CD4-positive, alpha-beta T cell (primary cell): Measurements from ENCODE around the gene EXD3. TPM values are rescaled to one million over a fixed set of nuclear protein-coding genes. Genes with fewer than 3 reads are reported as not detected.

Source experiments
- ATAC-seq: fragments of 200-7000 bp; cut with Tn5 transposase; one replicate; pipeline ENCODE4 v1.10.0; 2022; ENCODE audit warnings: mild to moderate bottlenecking; ENCODE audit not compliant: poor library complexity
- CTCF ChIA-PET: fragments of 350-600 bp; sonication (Branson Sonifier 250); formaldehyde crosslinking; loops from one replicate; lab custom pipeline; 2021; ENCODE audit warnings: antibody characterized with exemption, inconsistent platforms; lab: Charles Lee
- POLR2A ChIA-PET: fragments of 350-600 bp; sonication (Branson Sonifier 250); formaldehyde crosslinking; loops from one replicate; lab custom pipeline; 2021; ENCODE audit warnings: antibody characterized with exemption, inconsistent platforms; lab: Charles Lee
- DNase-seq, 14 experiments: peaks; one replicate each; pipeline ENCODE4 v3.0.0-alpha.2; 2013 to 2020; ENCODE audit warnings: mixed read lengths in 2 of 14
- H3K27ac ChIP-seq, 2 donors: one replicate each; pipeline versions ENCODE4 v1.5.1 to v1.7.0; 2013; ENCODE audit warnings: low read length in 2 of 2, low read depth in 1 of 2, mild to moderate bottlenecking in 1 of 2
- H3K27me3 ChIP-seq, 2 experiments: 1 replicate in 1 of 2; 2 replicates in 1 of 2; pipeline versions ENCODE4 v1.6.1 to v1.7.0; 2013; ENCODE audit warnings: low read length in 2 of 2, control low read depth in 1 of 2, mild to moderate bottlenecking in 1 of 2, moderate library complexity in 1 of 2; ENCODE audit not compliant: insufficient read depth in 2 of 2, control insufficient read depth in 1 of 2
- H3K36me3 ChIP-seq: one replicate; pipeline ENCODE4 v1.6.1; 2013; ENCODE audit warnings: low read length, control low read depth; ENCODE audit not compliant: insufficient read depth
- H3K4me1 ChIP-seq: one replicate; pipeline ENCODE4 v1.6.1; 2013; ENCODE audit warnings: low read length, control low read depth; ENCODE audit not compliant: insufficient read depth
- H3K4me3 ChIP-seq: one replicate; pipeline ENCODE4 v1.5.1; 2013; ENCODE audit warnings: mild to moderate bottlenecking, low read length, moderate library complexity
- H3K9me3 ChIP-seq, 2 experiments: 1 replicate in 1 of 2; 2 replicates in 1 of 2; pipeline versions ENCODE4 v1.6.1 to v1.7.0; 2013; ENCODE audit warnings: low read length in 2 of 2, mild to moderate bottlenecking in 2 of 2, control low read depth in 1 of 2, moderate library complexity in 1 of 2; ENCODE audit not compliant: control insufficient read depth in 1 of 2, insufficient read depth in 1 of 2
- H3K27ac Mint-ChIP-seq: one replicate; pipeline ENCODE4 v1.8.0; 2020; ENCODE audit warnings: mixed read lengths
- H3K27me3 Mint-ChIP-seq: one replicate; pipeline ENCODE4 v1.8.0; 2021; ENCODE audit warnings: mixed read lengths
- H3K36me3 Mint-ChIP-seq: one replicate; pipeline ENCODE4 v1.8.0; 2021; ENCODE audit warnings: low read depth, mixed read lengths
- H3K4me1 Mint-ChIP-seq: one replicate; pipeline ENCODE4 v1.8.0; 2021; ENCODE audit warnings: low read depth, mixed read lengths
- H3K4me3 Mint-ChIP-seq: one replicate; pipeline ENCODE4 v1.8.0; 2020; ENCODE audit warnings: mild to moderate bottlenecking, mixed read lengths
- H3K9me3 Mint-ChIP-seq: one replicate; pipeline ENCODE4 v1.8.0; 2020; ENCODE audit warnings: mixed read lengths
- CTCF ChIP-seq: fragments of 200-600 bp; IDR thresholded peaks from one replicate; pipeline ENCODE4 v1.8.0; 2022; ENCODE audit warnings: antibody characterized with exemption, mild to moderate bottlenecking
- intact Hi-C, 2 experiments: fragments of 100-400 bp; cut with DNase I in 1 of 2; cut with micrococcal nuclease in 1 of 2; formaldehyde crosslinking; loops; one replicate each; pipeline versions ENCODE4 v1.15.1 to v1.9.0; 2023 to 2025; cut with DNase I, micrococcal nuclease
- total RNA-seq, 174 experiments: library from RNA in 2 of 174; stranded (reverse) in 2 of 174; gene quantifications; one replicate each; pipeline ENCODE4 v1.2.3 and lab custom pipeline; 2021 to 2026

Gene EXD3
- total RNA-seq, 2 experiments from 2014 or later, result 14.9 to 16.9 TPM

- POLR2A ChIA-PET, result no interaction called here
Measured at GRCh38 chr9:137359850-137360249, 63.1 kb downstream of the EXD3 start.

DNA sequence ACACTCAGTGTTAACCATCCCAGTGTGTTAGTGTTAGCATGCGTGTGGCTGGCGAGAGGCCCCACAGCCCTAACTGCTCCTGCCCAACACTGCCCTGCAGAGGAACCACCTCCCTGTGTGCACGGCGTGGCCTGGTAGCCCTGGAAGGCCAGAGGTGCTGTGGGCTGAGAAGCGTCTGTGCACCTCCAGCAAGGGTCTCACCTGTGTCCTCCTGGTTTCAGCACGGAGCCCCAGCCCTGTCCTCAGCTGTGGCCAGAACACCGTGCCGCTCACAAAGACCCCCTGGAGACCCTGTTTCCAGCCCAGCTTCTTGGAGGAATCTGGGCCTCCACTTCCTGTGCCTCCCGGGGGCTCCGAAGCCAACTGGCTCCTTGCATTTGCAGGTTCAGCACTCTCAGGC is 64.8 kb downstream of the EXD3 start:
- Histone ChIP-seq H3K27ac (no peak overlapping the region), H3K4me1 (no peaks in the 10 kb centered on the region), H3K4me3 (no peak overlapping the region), H3K9me3 (peaks cover 8 to 57% of the 10 kb centered on the region in 2 experiments), H3K36me3 (no peaks in the 10 kb centered on the region), H3K27me3 (no peaks in the 10 kb centered on the region)
- H3K4me1 Mint-ChIP-seq, result no peaks in the 10 kb centered on the region
- no peak for TF ChIP-seq CTCF
- peaks cover 7% of the 10 kb centered on the region for H3K36me3 Mint-ChIP-seq
- POLR2A ChIA-PET, result no interaction called here
- DNase-seq, result no peak
- H3K27me3 Mint-ChIP-seq, result no peaks in the 10 kb centered on the region
- no peak for ATAC-seq
- no peak overlapping the region for H3K4me3 Mint-ChIP-seq
- CTCF ChIA-PET, result no interaction called here
- H3K9me3 Mint-ChIP-seq, result peaks cover 8% of the 10 kb centered on the region
- H3K27ac Mint-ChIP-seq, result no peak overlapping the region
- intact Hi-C loops, result no loop called here

More at GRCh38 chr9:137359850-137360249, 63.1 kb downstream of the EXD3 start:
- DNase-seq (no peak), ATAC-seq (no peak)
- intact Hi-C loops, result no loop called here
- Histone ChIP-seq H3K27me3 (no peaks in the 10 kb centered on the region), H3K27ac (no peak overlapping the region), H3K4me1 (no peaks in the 10 kb centered on the region), H3K4me3 (no peak overlapping the region), H3K36me3 (no peaks in the 10 kb centered on the region), H3K9me3 (peaks cover 8 to 40% of the 10 kb centered on the region in 2 experiments)
- CTCF ChIA-PET, result no interaction called here
- no peaks in the 10 kb centered on the region for H3K27me3 Mint-ChIP-seq
- no peak for TF ChIP-seq CTCF
- no peak overlapping the region for H3K4me3 Mint-ChIP-seq
- peaks cover 7% of the 10 kb centered on the region for H3K36me3 Mint-ChIP-seq
- no peak overlapping the region for H3K27ac Mint-ChIP-seq
- no peaks in the 10 kb centered on the region for H3K4me1 Mint-ChIP-seq
- peaks cover 8% of the 10 kb centered on the region for H3K9me3 Mint-ChIP-seq

DNA sequence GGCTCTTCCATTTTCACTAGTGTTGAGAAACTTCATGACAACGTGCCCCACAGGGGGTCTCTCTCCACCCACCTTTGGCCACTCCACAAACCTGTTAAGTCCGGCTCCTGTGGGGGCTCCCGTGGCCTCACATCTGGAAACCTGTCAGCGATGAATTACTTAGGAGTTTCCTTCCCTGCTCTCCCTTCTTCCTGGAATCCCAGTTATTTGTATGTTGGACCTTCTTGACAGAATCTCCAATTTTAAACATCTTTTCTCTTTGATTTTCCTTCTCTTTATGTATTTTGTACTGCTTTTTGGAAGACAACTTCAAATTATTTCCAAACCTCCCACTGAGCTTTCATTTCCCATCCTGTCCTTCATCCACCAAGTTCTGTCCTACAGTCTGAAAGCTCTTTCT is 65.8 kb downstream of the EXD3 start:
- Mint-ChIP-seq H3K27ac (no peak overlapping the region), H3K36me3 (peaks cover 7% of the 10 kb centered on the region)
- intact Hi-C loops, result no loop called here

More for the DNA sequence above, 65.8 kb downstream of the EXD3 start:
- POLR2A ChIA-PET, result no interaction called here
- Histone ChIP-seq H3K9me3 (peaks cover 8 to 65% of the 10 kb centered on the region in 2 experiments), H3K27ac (no peak overlapping the region), H3K4me3 (no peak overlapping the region), H3K4me1 (no peaks in the 10 kb centered on the region), H3K36me3 (no peaks in the 10 kb centered on the region), H3K27me3 (no peaks in the 10 kb centered on the region)
- Mint-ChIP-seq H3K4me3 (no peak overlapping the region), H3K9me3 (peaks cover 8% of the 10 kb centered on the region), H3K4me1 (no peaks in the 10 kb centered on the region), H3K27me3 (no peaks in the 10 kb centered on the region)
- CTCF ChIA-PET, result no interaction called here
- no peak for DNase-seq
- TF ChIP-seq CTCF, result no peak
- no peak for ATAC-seq
